Adrenal gland (tissue), 5 donors: ENCODE measurements around the gene TSPAN33.

Experiments
- POLR2A ChIP-seq, 2 donors: fragments of 450-650 bp; IDR thresholded peaks; one replicate each; pipeline ENCODE4 v1.6.1; 2017; ENCODE audit warnings: antibody characterized with exemption in 2 of 2, mild to moderate bottlenecking in 2 of 2, moderate library complexity in 1 of 2
- TF ChIP-seq, protein P1 (sequence below), 6 experiments: fragments of 450-650 bp in 4 of 6; fragments of 200-600 bp in 2 of 6; sonication (generic) in 1 of 6; IDR thresholded peaks; 1 replicate in 5 of 6; 2 replicates in 1 of 6; pipeline versions ENCODE4 v1.5.1 to v1.8.0; 2016 to 2021; ENCODE audit warnings: antibody characterized with exemption in 6 of 6, mild to moderate bottlenecking in 2 of 6, moderate library complexity in 1 of 6
- donor health status: DM: no; HTN: no; CAD: no.

DNA sequence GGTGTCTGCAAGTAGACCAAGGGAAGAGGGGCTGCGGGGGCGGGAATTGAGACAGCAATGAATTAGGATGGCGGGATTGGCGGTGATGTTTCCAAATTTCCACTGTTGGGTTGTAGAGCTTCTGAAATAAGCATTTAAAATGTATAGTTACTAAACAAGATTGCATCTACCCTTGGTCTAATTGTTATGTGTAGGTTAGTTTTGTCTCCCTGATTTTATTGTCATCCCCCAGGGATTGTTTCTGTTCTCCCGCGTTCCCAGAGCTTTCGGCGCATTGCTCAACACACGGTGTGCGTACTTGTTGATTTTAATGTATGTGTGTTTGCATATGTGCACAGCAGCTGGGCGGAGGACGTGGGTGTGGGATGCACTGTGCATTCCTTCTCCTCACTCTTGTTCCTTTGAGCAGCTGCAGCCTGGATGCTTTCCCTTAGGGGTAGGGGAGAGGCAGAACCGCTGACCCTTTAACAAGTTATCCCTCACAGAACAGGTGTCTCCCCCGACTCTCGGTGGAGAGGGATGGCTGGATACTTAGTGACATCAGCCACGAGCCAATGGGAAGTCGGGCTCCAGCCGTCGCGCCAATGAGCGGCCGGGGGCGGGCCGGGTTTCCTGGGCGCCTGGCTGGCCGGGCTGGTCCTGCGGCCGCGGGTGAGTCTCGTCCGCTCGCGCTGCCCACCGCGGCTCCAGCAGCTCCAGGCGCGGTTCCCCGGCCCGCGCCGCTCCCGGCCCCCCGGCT, at the start of gene TSPAN33:
- TF ChIP-seq, protein P1, sequence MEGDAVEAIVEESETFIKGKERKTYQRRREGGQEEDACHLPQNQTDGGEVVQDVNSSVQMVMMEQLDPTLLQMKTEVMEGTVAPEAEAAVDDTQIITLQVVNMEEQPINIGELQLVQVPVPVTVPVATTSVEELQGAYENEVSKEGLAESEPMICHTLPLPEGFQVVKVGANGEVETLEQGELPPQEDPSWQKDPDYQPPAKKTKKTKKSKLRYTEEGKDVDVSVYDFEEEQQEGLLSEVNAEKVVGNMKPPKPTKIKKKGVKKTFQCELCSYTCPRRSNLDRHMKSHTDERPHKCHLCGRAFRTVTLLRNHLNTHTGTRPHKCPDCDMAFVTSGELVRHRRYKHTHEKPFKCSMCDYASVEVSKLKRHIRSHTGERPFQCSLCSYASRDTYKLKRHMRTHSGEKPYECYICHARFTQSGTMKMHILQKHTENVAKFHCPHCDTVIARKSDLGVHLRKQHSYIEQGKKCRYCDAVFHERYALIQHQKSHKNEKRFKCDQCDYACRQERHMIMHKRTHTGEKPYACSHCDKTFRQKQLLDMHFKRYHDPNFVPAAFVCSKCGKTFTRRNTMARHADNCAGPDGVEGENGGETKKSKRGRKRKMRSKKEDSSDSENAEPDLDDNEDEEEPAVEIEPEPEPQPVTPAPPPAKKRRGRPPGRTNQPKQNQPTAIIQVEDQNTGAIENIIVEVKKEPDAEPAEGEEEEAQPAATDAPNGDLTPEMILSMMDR (IDR thresholded peaks at IDR 0.05), result no peak
- no peak for TF ChIP-seq POLR2A (IDR thresholded peaks at IDR 0.05)
